GM12878 (cell line): ENCODE results near the gene OR11A1. TPM values are rescaled to one million over a fixed set of nuclear protein-coding genes. Genes with fewer than 3 reads are reported as not detected.

Source experiments
- ATAC-seq: fragments of 200-7000 bp; cut with Tn5 transposase; 3 replicates; pipeline ENCODE4 v1.9.1; 2020; ENCODE audit warnings: mild to moderate bottlenecking, moderate library complexity
- BruUV-seq: library from RNA; stranded (reverse); fragments of 400-500 nt; replicated peaks from 2 replicates; lab custom pipeline; 2021; lab: Mats Ljungman, UMichigan
- CTCF ChIA-PET: fragments of 300-600 bp; sonication (Branson Sonifier 250); formaldehyde crosslinking; extraction: SDS; loops from one replicate; lab custom pipeline; 2021; ENCODE audit warnings: inconsistent platforms; lab: Yijun Ruan, JAX
- POLR2A ChIA-PET: fragments of 350-600 bp; formaldehyde crosslinking; extraction: SDS; loops from one replicate; lab custom pipeline; 2021; ENCODE audit warnings: inconsistent platforms; lab: Charles Lee
- RAD21 ChIA-PET: fragments of 300-600 bp; sonication (Branson Sonifier 250); formaldehyde crosslinking; loops from one replicate; lab custom pipeline; 2023; ENCODE audit warnings: antibody characterized with exemption; ENCODE audit not compliant: unreplicated experiment; lab: Charles Lee
- SMC1A ChIA-PET: fragments of 300-600 bp; sonication (Branson Sonifier 250); formaldehyde crosslinking; loops from one replicate; lab custom pipeline; 2023; ENCODE audit not compliant: unreplicated experiment, uncharacterized antibody; lab: Charles Lee
- DNase-seq: peaks from one replicate; pipeline ENCODE4 v3.0.0-alpha.2; 2011; ENCODE audit warnings: low read depth, low spot score
- FAIRE-seq: peaks from 3 replicates; lab custom pipeline; 2011; peaks lifted over from hg19 to GRCh38; lab: Jason Lieb, UNC
- H2AFZ ChIP-seq: 2 replicates; pipeline ENCODE4 v1.6.0; 2011; ENCODE audit warnings: low read depth, low read length, control low read depth; ENCODE audit not compliant: control insufficient read depth
- H3K27ac ChIP-seq: 2 replicates; pipeline ENCODE4 v1.5.1; 2011; ENCODE audit warnings: control low read depth; ENCODE audit not compliant: control insufficient read depth, insufficient read depth
- H3K27me3 ChIP-seq, 2 experiments: replicated peaks in 1 of 2; 2 replicates each; pipeline versions ENCODE4 v1.6.0 to v1.6.1; 2011; ENCODE audit warnings: low read length in 1 of 2; ENCODE audit not compliant: control insufficient read depth in 2 of 2, insufficient read depth in 2 of 2
- H3K36me3 ChIP-seq, 2 experiments: 2 replicates each; pipeline ENCODE4 v1.5.1; 2011; ENCODE audit warnings: low read length in 1 of 2; ENCODE audit not compliant: control insufficient read depth in 2 of 2, insufficient read depth in 2 of 2
- H3K4me1 ChIP-seq: 2 replicates; pipeline ENCODE4 v1.6.1; 2011; ENCODE audit warnings: mild to moderate bottlenecking, low read length, moderate library complexity, mixed read lengths; ENCODE audit not compliant: control insufficient read depth, insufficient read depth
- H3K4me2 ChIP-seq: 2 replicates; pipeline ENCODE4 v1.6.0; 2011; ENCODE audit warnings: control low read depth; ENCODE audit not compliant: control insufficient read depth, insufficient read depth
- H3K4me3 ChIP-seq: fragments of 200-600 bp; sonication (generic); 2 replicates; pipeline ENCODE4 v1.5.1; 2016
- H3K79me2 ChIP-seq: 2 replicates; pipeline ENCODE4 v1.6.0; 2011; ENCODE audit warnings: low read length; ENCODE audit not compliant: control insufficient read depth, insufficient read depth
- H3K9ac ChIP-seq: 2 replicates; pipeline ENCODE4 v1.8.0; 2011; ENCODE audit warnings: low read length, control low read depth, mixed read lengths; ENCODE audit not compliant: control insufficient read depth, insufficient read depth
- H3K9me3 ChIP-seq: replicated peaks from 3 replicates; pipeline ENCODE4 v1.5.1; 2011; ENCODE audit warnings: mild to moderate bottlenecking, low read length; ENCODE audit not compliant: control insufficient read depth, insufficient read depth
- H4K20me1 ChIP-seq: 2 replicates; pipeline ENCODE4 v1.6.0; 2011; ENCODE audit not compliant: control insufficient read depth, insufficient read depth
- ASH2L ChIP-seq: fragments of 300-600, 200-600 bp; sonication (generic); IDR thresholded peaks from 2 replicates; pipeline ENCODE4 v1.6.1; 2017; ENCODE audit warnings: low read depth, mild to moderate bottlenecking, borderline replicate concordance
- BMI1 ChIP-seq: fragments of 450-650 bp; IDR thresholded peaks from 2 replicates; pipeline ENCODE4 v1.6.1; 2016; ENCODE audit warnings: mild to moderate bottlenecking, moderate library complexity, borderline replicate concordance
- CEBPZ ChIP-seq: fragments of 150-350 bp; IDR thresholded peaks from 2 replicates; pipeline ENCODE4 v1.6.1; 2016; ENCODE audit warnings: low read depth, low read length
- ETV6 ChIP-seq, 2 experiments: fragments of 450-650 bp in 1 of 2; IDR thresholded peaks in 1 of 2; conservative IDR thresholded peaks in 1 of 2; 2 replicates each; pipeline ENCODE4 v1.6.1; 2014; ENCODE audit warnings: antibody characterized with exemption in 1 of 2, borderline replicate concordance in 1 of 2, low read depth in 1 of 2, mild to moderate bottlenecking in 1 of 2, moderate library complexity in 1 of 2
- HDGF ChIP-seq: fragments of 450-650 bp; IDR thresholded peaks from 2 replicates; pipeline ENCODE4 v1.6.1; 2016; ENCODE audit warnings: antibody characterized with exemption
- IKZF2 ChIP-seq, 2 experiments: fragments of 450-650 bp; IDR thresholded peaks; 2 replicates each; pipeline ENCODE4 v1.6.1; 2017; ENCODE audit warnings: mild to moderate bottlenecking in 2 of 2, moderate library complexity in 2 of 2
- IRF5 ChIP-seq: fragments of 450-650 bp; IDR thresholded peaks from 2 replicates; pipeline ENCODE4 v1.6.1; 2017; ENCODE audit warnings: borderline replicate concordance
- WRNIP1 ChIP-seq: IDR thresholded peaks from 2 replicates; pipeline ENCODE4 v1.6.1; 2011; ENCODE audit warnings: low read depth, low read length, improper control_type of control experiment, borderline replicate concordance
- WGBS: methylation state at CpG from one replicate; pipeline ENCODE4 v1.1.6; 2016; ENCODE audit warnings: low lambda C conversion rate; ENCODE audit not compliant: insufficient replicate concordance, insufficient coverage; ENCODE audit errors: missing lambda C conversion rate; 5-methylcytosine and 5-hydroxymethylcytosine counted together
- in situ Hi-C: fragments of 300-500 bp; cut with MboI; formaldehyde crosslinking; loops from 9 replicates; pipeline ENCODE4 v1.14.3; 2018; ENCODE audit warnings: mixed read lengths
- intact Hi-C: fragments of 100-400 bp; cut with micrococcal nuclease; formaldehyde crosslinking; loops from one replicate; pipeline ENCODE4 v1.14.2; 2022; ENCODE audit not compliant: unreplicated experiment
- polyA plus RNA-seq, 11 experiments: library from polyadenylated mRNA; depleted of rRNA in 4 of 11; unstranded in 6 of 11; stranded (reverse) in 5 of 11; fragments of >200 nt; fragmentation: Nextera tagmentation in 4 of 11; fragmentation: Illumina TruSeq in 1 of 11; extraction: Ambion mirVana in 4 of 11; extraction: Trizol in 1 of 11; gene quantifications; 1 replicate in 1 of 11; 2 replicates in 10 of 11; pipeline versions ENCODE4 v1.2.1 to v1.2.3, GENCODE V29; 2011 to 2016; ENCODE audit warnings: inconsistent platforms in 2 of 11, missing spikeins in 2 of 11, low read depth in 1 of 11
- total RNA-seq, 4 experiments: library from RNA; depleted of rRNA in 3 of 4; stranded (reverse); fragments of >200 nt in 3 of 4; fragmentation: Illumina TruSeq in 1 of 4; extraction: Trizol in 1 of 4; gene quantifications; 2 replicates each; pipeline versions ENCODE4 v1.2.1 to v1.2.3, GENCODE V29; 2013 to 2021
- TF ChIP-seq, protein P1 (sequence below): fragments of 450-650 bp; IDR thresholded peaks from 2 replicates; pipeline ENCODE4 v1.6.1; 2018; ENCODE audit warnings: borderline replicate concordance, mild to moderate bottlenecking; ENCODE audit not compliant: partially characterized antibody
- TF ChIP-seq, protein P2 (sequence below): fragments of 450-650 bp; IDR thresholded peaks from 2 replicates; pipeline ENCODE4 v1.6.1; 2017; ENCODE audit warnings: mild to moderate bottlenecking, moderate library complexity

OR11A1 gene
- total and polyA plus RNA-seq, 10 of the 15 experiments (the other 5 are each of a cell fraction or from before 2014, with no cell fraction given): not detected

GRCh38 chr6:29461021-29461814 lies 4.3 kb upstream of the OR11A1 start:
- no peak for DNase-seq
- Histone ChIP-seq H2AFZ (no peak overlapping the region), H3K27ac (no peak overlapping the region), H3K36me3 (no peaks in the 10 kb centered on the region), H3K79me2 (no peaks in the 10 kb centered on the region), H3K9ac (no peak overlapping the region), H3K9me3 (no peaks in the 10 kb centered on the region), H3K27me3 (0 out of 4 replicates have a peak, but pooled peaks cover 0 to 1% of the 10 kb centered on the region in 2 experiments), H4K20me1 (no peaks in the 10 kb centered on the region), H3K4me1 (no peaks in the 10 kb centered on the region), H3K4me3 (no peak overlapping the region), H3K4me2 (no peak overlapping the region)
- intact Hi-C loops: no loop called here
- no TSS peak for BruUV-seq
- no peak for FAIRE-seq
- ChIA-PET POLR2A (no interaction called here), SMC1A (no interaction called here), CTCF (interaction anchor here (0.6 kb wide), 2 partner anchors 553 to 1852 kb away, joined by 3 read pairs; no protein-coding TSS in a partner anchor), RAD21 (no interaction called here)
- in situ Hi-C loops: no loop called here
- ATAC-seq: no peak
- WGBS: 57% methylated on average over 5 of the region's 5 CpGs
- TF ChIP-seq, protein P1, sequence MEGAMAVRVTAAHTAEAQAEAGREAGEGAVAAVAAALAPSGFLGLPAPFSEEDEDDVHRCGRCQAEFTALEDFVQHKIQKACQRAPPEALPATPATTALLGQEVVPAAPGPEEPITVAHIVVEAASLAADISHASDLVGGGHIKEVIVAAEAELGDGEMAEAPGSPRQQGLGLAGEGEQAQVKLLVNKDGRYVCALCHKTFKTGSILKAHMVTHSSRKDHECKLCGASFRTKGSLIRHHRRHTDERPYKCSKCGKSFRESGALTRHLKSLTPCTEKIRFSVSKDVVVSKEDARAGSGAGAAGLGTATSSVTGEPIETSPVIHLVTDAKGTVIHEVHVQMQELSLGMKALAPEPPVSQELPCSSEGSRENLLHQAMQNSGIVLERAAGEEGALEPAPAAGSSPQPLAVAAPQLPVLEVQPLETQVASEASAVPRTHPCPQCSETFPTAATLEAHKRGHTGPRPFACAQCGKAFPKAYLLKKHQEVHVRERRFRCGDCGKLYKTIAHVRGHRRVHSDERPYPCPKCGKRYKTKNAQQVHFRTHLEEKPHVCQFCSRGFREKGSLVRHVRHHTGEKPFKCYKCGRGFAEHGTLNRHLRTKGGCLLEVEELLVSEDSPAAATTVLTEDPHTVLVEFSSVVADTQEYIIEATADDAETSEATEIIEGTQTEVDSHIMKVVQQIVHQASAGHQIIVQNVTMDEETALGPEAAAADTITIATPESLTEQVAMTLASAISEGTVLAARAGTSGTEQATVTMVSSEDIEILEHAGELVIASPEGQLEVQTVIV: no peak
- TF ChIP-seq IKZF2 (IDR thresholded peaks at IDR 0.05): no peak
- no peak for TF ChIP-seq ETV6 (conservative IDR thresholded peaks at IDR 0.05 in 1 of 2, IDR thresholded peaks at IDR 0.05 in 1 of 2; ENCODE audit: borderline replicate concordance in 1 of 2, low read depth in 1 of 2)
- no peak for TF ChIP-seq IRF5
- TF ChIP-seq WRNIP1: no peak
- TF ChIP-seq ASH2L: no peak
- no peak for TF ChIP-seq HDGF
- TF ChIP-seq BMI1: no peak
- no peak for TF ChIP-seq CEBPZ
- TF ChIP-seq, protein P2, sequence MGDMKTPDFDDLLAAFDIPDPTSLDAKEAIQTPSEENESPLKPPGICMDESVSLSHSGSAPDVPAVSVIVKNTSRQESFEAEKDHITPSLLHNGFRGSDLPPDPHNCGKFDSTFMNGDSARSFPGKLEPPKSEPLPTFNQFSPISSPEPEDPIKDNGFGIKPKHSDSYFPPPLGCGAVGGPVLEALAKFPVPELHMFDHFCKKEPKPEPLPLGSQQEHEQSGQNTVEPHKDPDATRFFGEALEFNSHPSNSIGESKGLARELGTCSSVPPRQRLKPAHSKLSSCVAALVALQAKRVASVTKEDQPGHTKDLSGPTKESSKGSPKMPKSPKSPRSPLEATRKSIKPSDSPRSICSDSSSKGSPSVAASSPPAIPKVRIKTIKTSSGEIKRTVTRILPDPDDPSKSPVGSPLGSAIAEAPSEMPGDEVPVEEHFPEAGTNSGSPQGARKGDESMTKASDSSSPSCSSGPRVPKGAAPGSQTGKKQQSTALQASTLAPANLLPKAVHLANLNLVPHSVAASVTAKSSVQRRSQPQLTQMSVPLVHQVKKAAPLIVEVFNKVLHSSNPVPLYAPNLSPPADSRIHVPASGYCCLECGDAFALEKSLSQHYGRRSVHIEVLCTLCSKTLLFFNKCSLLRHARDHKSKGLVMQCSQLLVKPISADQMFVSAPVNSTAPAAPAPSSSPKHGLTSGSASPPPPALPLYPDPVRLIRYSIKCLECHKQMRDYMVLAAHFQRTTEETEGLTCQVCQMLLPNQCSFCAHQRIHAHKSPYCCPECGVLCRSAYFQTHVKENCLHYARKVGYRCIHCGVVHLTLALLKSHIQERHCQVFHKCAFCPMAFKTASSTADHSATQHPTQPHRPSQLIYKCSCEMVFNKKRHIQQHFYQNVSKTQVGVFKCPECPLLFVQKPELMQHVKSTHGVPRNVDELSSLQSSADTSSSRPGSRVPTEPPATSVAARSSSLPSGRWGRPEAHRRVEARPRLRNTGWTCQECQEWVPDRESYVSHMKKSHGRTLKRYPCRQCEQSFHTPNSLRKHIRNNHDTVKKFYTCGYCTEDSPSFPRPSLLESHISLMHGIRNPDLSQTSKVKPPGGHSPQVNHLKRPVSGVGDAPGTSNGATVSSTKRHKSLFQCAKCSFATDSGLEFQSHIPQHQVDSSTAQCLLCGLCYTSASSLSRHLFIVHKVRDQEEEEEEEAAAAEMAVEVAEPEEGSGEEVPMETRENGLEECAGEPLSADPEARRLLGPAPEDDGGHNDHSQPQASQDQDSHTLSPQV: no peak
